GM12878 (cell line): ENCODE measurements around the gene TOX4. TPM values are rescaled to one million over a fixed set of nuclear protein-coding genes. Genes with fewer than 3 reads are reported as not detected.

Source experiments
- ATAC-seq: fragments of 200-7000 bp; cut with Tn5 transposase; 3 replicates; pipeline ENCODE4 v1.9.1; 2020; ENCODE audit warnings: mild to moderate bottlenecking, moderate library complexity
- BruUV-seq: library from RNA; stranded (reverse); fragments of 400-500 nt; replicated peaks from 2 replicates; lab custom pipeline; 2021; lab: Mats Ljungman, UMichigan
- CTCF ChIA-PET: fragments of 300-600 bp; sonication (Branson Sonifier 250); formaldehyde crosslinking; extraction: SDS; loops from one replicate; lab custom pipeline; 2021; ENCODE audit warnings: inconsistent platforms; lab: Yijun Ruan, JAX
- POLR2A ChIA-PET: fragments of 350-600 bp; formaldehyde crosslinking; extraction: SDS; loops from one replicate; lab custom pipeline; 2021; ENCODE audit warnings: inconsistent platforms; lab: Charles Lee
- RAD21 ChIA-PET: fragments of 300-600 bp; sonication (Branson Sonifier 250); formaldehyde crosslinking; loops from one replicate; lab custom pipeline; 2023; ENCODE audit warnings: antibody characterized with exemption; ENCODE audit not compliant: unreplicated experiment; lab: Charles Lee
- SMC1A ChIA-PET: fragments of 300-600 bp; sonication (Branson Sonifier 250); formaldehyde crosslinking; loops from one replicate; lab custom pipeline; 2023; ENCODE audit not compliant: unreplicated experiment, uncharacterized antibody; lab: Charles Lee
- DNase-seq: peaks from one replicate; pipeline ENCODE4 v3.0.0-alpha.2; 2011; ENCODE audit warnings: low read depth, low spot score
- FAIRE-seq: peaks from 3 replicates; lab custom pipeline; 2011; peaks lifted over from hg19 to GRCh38; lab: Jason Lieb, UNC
- H2AFZ ChIP-seq: 2 replicates; pipeline ENCODE4 v1.6.0; 2011; ENCODE audit warnings: low read depth, low read length, control low read depth; ENCODE audit not compliant: control insufficient read depth
- H3K27ac ChIP-seq: 2 replicates; pipeline ENCODE4 v1.5.1; 2011; ENCODE audit warnings: control low read depth; ENCODE audit not compliant: control insufficient read depth, insufficient read depth
- H3K27me3 ChIP-seq, 2 experiments: replicated peaks in 1 of 2; 2 replicates each; pipeline versions ENCODE4 v1.6.0 to v1.6.1; 2011; ENCODE audit warnings: low read length in 1 of 2; ENCODE audit not compliant: control insufficient read depth in 2 of 2, insufficient read depth in 2 of 2
- H3K36me3 ChIP-seq, 2 experiments: 2 replicates each; pipeline ENCODE4 v1.5.1; 2011; ENCODE audit warnings: low read length in 1 of 2; ENCODE audit not compliant: control insufficient read depth in 2 of 2, insufficient read depth in 2 of 2
- H3K4me1 ChIP-seq: 2 replicates; pipeline ENCODE4 v1.6.1; 2011; ENCODE audit warnings: mild to moderate bottlenecking, low read length, moderate library complexity, mixed read lengths; ENCODE audit not compliant: control insufficient read depth, insufficient read depth
- H3K4me2 ChIP-seq: 2 replicates; pipeline ENCODE4 v1.6.0; 2011; ENCODE audit warnings: control low read depth; ENCODE audit not compliant: control insufficient read depth, insufficient read depth
- H3K4me3 ChIP-seq: fragments of 200-600 bp; sonication (generic); 2 replicates; pipeline ENCODE4 v1.5.1; 2016
- H3K79me2 ChIP-seq: 2 replicates; pipeline ENCODE4 v1.6.0; 2011; ENCODE audit warnings: low read length; ENCODE audit not compliant: control insufficient read depth, insufficient read depth
- H3K9ac ChIP-seq: 2 replicates; pipeline ENCODE4 v1.8.0; 2011; ENCODE audit warnings: low read length, control low read depth, mixed read lengths; ENCODE audit not compliant: control insufficient read depth, insufficient read depth
- H3K9me3 ChIP-seq: replicated peaks from 3 replicates; pipeline ENCODE4 v1.5.1; 2011; ENCODE audit warnings: mild to moderate bottlenecking, low read length; ENCODE audit not compliant: control insufficient read depth, insufficient read depth
- H4K20me1 ChIP-seq: 2 replicates; pipeline ENCODE4 v1.6.0; 2011; ENCODE audit not compliant: control insufficient read depth, insufficient read depth
- BCL11A ChIP-seq: IDR thresholded peaks from 2 replicates; pipeline ENCODE4 v1.6.1; 2011; ENCODE audit warnings: low read depth, low read length
- ZBTB4 ChIP-seq: fragments of 450-650 bp; formaldehyde crosslinking; IDR thresholded peaks from 2 replicates; pipeline ENCODE4 v1.4.0; 2022; ENCODE audit warnings: mild to moderate bottlenecking, moderate library complexity
- WGBS: methylation state at CpG from one replicate; pipeline ENCODE4 v1.1.6; 2016; ENCODE audit warnings: low lambda C conversion rate; ENCODE audit not compliant: insufficient replicate concordance, insufficient coverage; ENCODE audit errors: missing lambda C conversion rate; 5-methylcytosine and 5-hydroxymethylcytosine counted together
- in situ Hi-C: fragments of 300-500 bp; cut with MboI; formaldehyde crosslinking; loops from 9 replicates; pipeline ENCODE4 v1.14.3; 2018; ENCODE audit warnings: mixed read lengths
- intact Hi-C: fragments of 100-400 bp; cut with micrococcal nuclease; formaldehyde crosslinking; loops from one replicate; pipeline ENCODE4 v1.14.2; 2022; ENCODE audit not compliant: unreplicated experiment
- polyA plus RNA-seq, 11 experiments: library from polyadenylated mRNA; depleted of rRNA in 4 of 11; unstranded in 6 of 11; stranded (reverse) in 5 of 11; fragments of >200 nt; fragmentation: Nextera tagmentation in 4 of 11; fragmentation: Illumina TruSeq in 1 of 11; extraction: Ambion mirVana in 4 of 11; extraction: Trizol in 1 of 11; gene quantifications; 1 replicate in 1 of 11; 2 replicates in 10 of 11; pipeline versions ENCODE4 v1.2.1 to v1.2.3, GENCODE V29; 2011 to 2016; ENCODE audit warnings: inconsistent platforms in 2 of 11, missing spikeins in 2 of 11, low read depth in 1 of 11
- total RNA-seq, 4 experiments: library from RNA; depleted of rRNA in 3 of 4; stranded (reverse); fragments of >200 nt in 3 of 4; fragmentation: Illumina TruSeq in 1 of 4; extraction: Trizol in 1 of 4; gene quantifications; 2 replicates each; pipeline versions ENCODE4 v1.2.1 to v1.2.3, GENCODE V29; 2013 to 2021

Gene TOX4
- total and polyA plus RNA-seq, 10 of the 15 experiments (the other 5 are each of a cell fraction or from before 2014, with no cell fraction given) = 18.4 to 113 (median 55.2) TPM

- H3K9ac ChIP-seq = no peak overlapping the region
- 95% methylated on average over 1 of the region's 1 CpG for WGBS
- H3K9me3 ChIP-seq = no peaks in the 10 kb centered on the region
- no peak overlapping the region for H3K4me3 ChIP-seq
- ChIA-PET SMC1A (no interaction called here), CTCF (no interaction called here), POLR2A (interaction anchor here (0.5 kb wide), 1 partner anchor 20 kb away, joined by 3 read pairs; no protein-coding TSS in a partner anchor), RAD21 (no interaction called here)
- intact Hi-C loops = no loop called here
- H3K79me2 ChIP-seq = no peaks in the 10 kb centered on the region
- peaks cover 0 to 6% of the 10 kb centered on the region in 2 experiments; a peak in 2 of 4 replicates for H3K36me3 ChIP-seq
- H2AFZ ChIP-seq = no peak overlapping the region
- no peaks in the 10 kb centered on the region for H3K4me1 ChIP-seq
- BruUV-seq = no TSS peak
- no peak overlapping the region for H3K27ac ChIP-seq
- in situ Hi-C loops = no loop called here
- no peaks in the 10 kb centered on the region for H4K20me1 ChIP-seq
- ATAC-seq = no peak
- H3K27me3 ChIP-seq = no peaks in the 10 kb centered on the region
- FAIRE-seq = no peak
- no peak for DNase-seq
- no peak overlapping the region for H3K4me2 ChIP-seq
- no peak for TF ChIP-seq ZBTB4 (CRISPR knock-in tag)
- TF ChIP-seq BCL11A = no peak
- TF ChIP-seq, all 136 proteins: peak for 0
These were observed 9.4 kb upstream of the TOX4 start for GRCh38 chr14:21467616-21468015.
